HG03354 (cell line): Measurements from ENCODE around the gene GAS7.

Experiments used
- ATAC-seq: cut with Tn5 transposase; IDR thresholded peaks from one replicate; pipeline ENCODE4 v1.9.1; 2021; ENCODE audit warnings: mild to moderate bottlenecking; ENCODE audit not compliant: unreplicated experiment, poor library complexity, severe bottlenecking

The GAS7 gene

DNA sequence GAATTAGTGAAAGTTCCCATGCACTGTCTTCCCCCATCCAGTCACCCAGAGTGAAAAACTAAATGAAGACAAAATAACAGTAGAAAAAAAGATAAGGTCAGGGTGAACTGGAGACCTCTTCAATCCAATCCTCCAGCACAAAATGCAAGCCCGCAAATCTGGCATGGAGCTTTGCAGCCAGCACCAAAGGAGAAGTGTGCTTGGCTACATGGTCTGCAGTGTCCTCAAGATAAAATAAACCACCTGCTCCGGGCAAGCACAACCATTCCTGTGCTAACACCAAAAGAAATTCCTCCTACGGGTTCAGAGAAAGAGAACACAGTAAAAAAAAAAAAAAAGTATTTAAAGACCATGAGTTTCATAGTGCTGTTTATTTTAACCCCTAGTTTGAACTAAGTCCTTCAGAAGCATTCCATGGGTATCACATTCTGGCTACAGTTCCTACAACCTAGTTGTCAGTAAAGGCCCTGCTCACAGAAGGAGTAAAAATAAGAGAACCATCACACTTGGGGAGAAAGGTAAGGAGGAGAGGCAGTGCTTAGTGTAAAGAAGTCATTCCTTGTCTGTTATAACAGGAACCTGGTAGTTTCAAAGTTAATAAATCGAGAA lies 109.1 kb downstream of the GAS7 start:
- no peak for ATAC-seq

GRCh38 chr17:10088444-10088843 lies 110.0 kb downstream of the GAS7 start:
- no peak for ATAC-seq

GRCh38 chr17:10087355-10087754 lies 111.1 kb downstream of the GAS7 start:
- no peak for ATAC-seq

DNA sequence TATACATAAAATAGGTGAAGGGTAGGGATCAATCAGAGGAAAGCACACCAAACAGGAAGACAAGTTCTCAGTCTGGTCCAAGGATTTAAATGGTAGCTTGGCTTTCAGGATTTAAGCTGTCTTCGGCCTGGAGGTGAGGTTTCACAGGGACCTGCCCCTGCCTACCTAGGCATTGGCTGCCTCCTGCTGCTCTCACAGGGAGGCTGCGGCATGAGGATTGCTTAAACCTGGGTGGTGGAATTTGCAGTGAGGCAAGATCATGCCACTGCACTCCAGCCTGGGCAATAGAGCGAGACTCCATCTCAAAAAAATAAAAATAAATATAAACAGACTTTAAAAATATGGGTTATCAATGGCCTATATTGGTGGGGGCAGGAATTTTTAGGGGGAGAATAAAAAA lies 114.5 kb downstream of the GAS7 start:
- ATAC-seq, result no peak

- no peak for ATAC-seq
Measured at GRCh38 chr17:10082795-10083194, 115.6 kb downstream of the GAS7 start.

DNA sequence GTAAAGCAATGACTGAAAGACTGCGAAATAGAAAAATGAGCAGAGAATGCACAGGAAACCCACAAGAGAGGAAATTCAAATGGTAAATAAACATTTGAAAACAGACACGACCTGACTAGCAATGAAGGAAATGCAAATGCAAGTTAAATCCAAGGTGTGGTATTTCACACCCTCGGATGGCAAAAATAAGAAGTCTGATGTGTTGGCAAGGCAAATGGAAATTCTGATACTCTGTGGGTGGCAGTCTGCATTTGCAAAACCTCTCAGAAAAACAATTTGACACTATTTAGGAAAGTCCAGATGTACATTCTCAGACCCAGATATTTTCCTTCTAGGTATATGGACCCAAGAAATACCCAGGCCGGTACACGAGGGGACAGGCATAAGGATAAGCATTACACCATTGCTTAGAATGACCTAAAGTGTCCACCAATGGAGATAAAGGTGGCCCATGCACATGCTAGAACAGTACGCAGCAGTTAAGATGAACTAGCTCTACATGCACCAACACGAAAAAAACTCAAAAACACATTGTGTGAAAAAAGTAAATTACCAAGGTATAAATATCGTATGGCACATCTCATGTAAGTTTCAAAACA lies 116.7 kb downstream of the GAS7 start:
- ATAC-seq, result no peak

DNA sequence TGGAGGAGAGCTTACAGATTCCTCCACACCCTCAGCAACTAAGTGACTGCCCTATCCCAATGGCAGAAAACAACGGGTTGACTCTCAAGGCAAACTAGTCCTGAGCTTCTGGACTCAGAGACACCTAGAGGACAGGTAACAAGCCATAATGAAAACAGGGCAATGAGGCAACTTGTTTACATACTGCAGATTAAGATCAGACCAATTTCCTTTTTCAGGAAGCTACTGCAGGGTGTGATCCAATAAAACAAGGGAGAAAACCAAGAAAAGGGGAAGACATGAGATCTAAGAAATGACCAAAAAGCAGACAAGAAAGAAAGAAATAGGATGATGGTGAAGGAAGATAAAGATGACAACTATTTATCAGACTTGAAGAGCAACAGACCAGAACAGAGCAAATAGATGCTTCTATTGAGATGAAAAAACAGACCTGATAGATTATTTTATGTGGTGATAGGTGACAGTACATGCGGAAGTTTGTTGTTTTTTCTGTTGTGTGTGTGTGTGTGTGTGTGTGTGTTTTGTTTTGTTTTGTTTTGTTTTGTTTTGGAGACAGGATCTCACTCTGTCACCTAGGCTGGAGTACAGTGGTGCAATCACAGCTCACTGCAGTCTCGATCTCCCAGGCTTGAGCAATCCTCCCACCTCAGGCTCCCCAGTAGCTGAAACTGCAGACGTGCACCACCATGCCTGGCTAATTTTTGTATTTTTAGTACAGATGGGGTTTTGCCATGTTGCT lies 120.7 kb downstream of the GAS7 start:
- no peak for ATAC-seq

- ATAC-seq, result no peak
Measured at GRCh38 chr17:10075919-10076318, 122.5 kb downstream of the GAS7 start.

DNA sequence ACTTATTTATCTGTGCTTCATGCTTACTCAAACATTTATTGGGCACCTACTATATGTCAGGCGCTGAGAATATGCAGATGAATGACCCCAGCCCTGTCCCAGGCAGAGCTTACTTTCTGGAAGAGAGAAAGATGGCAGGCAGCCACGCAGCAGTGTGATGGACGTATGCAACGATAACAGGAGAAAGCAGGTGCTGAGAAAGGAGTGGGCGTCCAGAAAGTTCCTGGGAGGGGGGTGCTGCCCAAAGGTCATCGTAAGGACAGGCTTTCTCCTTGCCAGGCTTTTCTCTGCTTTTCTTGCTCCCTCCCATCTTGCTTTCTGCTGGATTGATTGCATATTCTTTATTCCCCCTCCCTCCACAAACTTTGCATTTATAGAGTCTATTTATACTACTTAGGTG lies 124.5 kb downstream of the GAS7 start:
- ATAC-seq, result no peak

DNA sequence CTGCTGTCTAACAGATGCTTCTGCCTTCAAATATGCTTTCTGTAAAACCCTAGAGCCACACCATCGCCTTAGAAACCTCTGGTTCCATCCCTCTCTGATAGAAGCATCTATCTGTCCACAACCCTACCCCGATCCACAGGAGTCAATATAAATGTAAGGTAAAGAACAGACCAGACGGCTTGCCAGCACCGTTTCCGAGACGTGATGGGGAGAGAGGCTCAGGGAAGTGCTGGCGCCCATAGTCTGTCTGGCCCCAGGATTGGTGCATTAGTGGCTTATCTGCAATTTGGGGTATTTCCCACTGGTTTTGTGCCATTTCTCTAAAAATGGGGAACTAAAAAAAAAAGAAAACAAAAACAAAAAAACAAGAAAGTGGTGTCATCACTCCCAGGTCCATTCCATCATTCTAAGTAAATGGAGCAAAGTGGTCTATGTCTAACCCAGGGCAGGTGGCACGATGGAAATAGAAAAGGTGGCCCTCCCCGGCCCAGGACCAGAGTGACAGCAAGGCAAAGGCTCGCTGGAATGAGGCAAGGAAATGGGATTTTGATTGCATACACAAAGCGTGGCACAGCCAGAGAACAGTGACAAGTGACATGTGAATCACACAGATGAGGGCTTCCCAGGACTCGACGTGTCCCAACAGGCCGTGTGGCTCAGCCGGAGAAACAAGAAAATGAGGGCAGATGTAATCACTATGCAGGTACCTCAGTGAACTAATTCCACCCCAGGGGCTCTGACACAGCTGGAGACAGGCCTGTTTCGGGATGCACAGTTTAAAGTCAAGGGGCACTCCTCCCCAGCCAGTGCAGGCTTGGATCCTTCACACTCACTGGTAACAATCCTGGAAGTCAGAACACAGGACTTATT lies 125.6 kb downstream of the GAS7 start:
- ATAC-seq, result no peak

GRCh38 chr17:10072086-10072485 lies 126.3 kb downstream of the GAS7 start:
- no peak for ATAC-seq

DNA sequence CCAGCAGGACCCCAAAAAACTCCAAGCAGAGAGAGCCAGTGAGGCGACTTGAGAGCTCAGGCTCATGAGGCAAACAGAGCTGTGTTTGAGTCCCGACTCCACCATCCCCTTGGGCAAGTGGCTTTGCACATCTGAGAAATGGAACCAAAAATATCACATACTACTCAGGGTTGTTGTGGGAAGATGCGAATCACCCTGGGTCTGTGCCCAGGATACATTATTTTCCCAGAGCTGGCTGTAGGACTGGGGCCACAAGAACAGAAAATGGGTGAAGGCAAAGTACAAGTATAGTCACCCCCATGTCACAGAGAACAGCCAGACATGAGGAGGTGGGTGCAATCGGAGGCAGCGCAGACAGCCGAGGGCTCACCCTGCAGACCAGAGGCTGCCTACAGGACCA lies 127.3 kb downstream of the GAS7 start:
- ATAC-seq, result no peak

GRCh38 chr17:10070690-10071089 lies 127.7 kb downstream of the GAS7 start:
- ATAC-seq, result no peak

- ATAC-seq, result no peak
Measured at GRCh38 chr17:10069301-10069700, 129.1 kb downstream of the GAS7 start.

GRCh38 chr17:10067446-10068143 lies 130.8 kb downstream of the GAS7 start:
- ATAC-seq, result no peak

DNA sequence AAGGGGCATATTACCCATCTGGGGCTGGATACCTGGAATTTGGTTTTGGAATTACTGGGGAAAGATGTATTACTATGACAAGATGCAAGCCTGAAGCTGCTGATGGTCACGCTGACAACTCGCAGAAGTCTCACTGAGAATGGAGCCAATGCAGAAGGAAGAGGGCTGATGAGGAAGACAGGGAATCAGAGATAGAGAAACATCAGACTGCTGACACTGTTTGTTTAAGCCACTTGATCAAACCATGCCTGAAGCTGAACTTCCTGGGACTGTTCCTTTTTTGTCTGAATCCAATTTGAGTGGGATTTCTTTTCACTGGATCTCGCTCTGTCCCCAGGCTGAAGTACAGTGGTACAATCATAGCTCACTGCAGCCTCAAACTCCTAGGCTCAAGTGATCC lies 133.9 kb downstream of the GAS7 start:
- no peak for ATAC-seq

DNA sequence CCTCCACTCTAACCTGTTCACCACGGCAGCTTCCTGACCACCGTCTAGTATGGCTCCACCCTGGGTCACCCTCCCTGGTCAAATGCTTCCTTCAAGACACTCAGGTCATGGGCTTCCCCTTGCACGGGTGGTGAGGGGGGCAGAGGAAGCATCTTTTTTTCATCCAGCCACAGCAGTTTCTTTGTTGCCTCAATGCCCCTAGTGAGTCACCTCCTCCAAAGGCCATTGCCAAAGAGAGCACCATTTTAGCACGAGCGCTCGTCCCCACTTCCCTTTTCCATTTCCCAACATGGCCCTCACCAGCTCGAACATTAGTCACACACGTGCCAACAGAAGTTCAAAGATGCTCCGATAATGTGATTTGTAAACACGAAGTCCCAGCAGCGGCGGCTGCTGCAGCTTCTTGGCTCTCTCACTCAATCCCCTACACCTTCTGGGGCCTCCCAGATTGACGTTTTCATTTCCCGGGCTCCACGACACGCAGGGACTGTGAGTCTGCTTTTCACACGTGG lies 134.6 kb downstream of the GAS7 start:
- no peak for ATAC-seq

- ATAC-seq, result no peak
Measured at GRCh38 chr17:10062691-10063385, 135.6 kb downstream of the GAS7 start.
